KMS-11 (cell line): ENCODE results near the gene C16orf86.

Experiments used
- H2AFZ ChIP-seq: fragments of 200-600 bp; sonication (generic); 2 replicates; pipeline ENCODE4 v1.6.1; 2016; ENCODE audit warnings: antibody characterized with exemption, mixed run types, low read depth
- H3K27ac ChIP-seq: fragments of 200-600 bp; sonication (generic); 2 replicates; pipeline ENCODE4 v1.6.1; 2016; ENCODE audit warnings: mild to moderate bottlenecking, mixed run types
- H3K27me3 ChIP-seq: fragments of 200-600 bp; sonication (generic); 2 replicates; pipeline ENCODE4 v1.6.1; 2017; ENCODE audit warnings: mild to moderate bottlenecking, low read depth, mixed run types, moderate library complexity; ENCODE audit not compliant: insufficient read depth
- H3K36me3 ChIP-seq: fragments of 200-600 bp; sonication (generic); 2 replicates; pipeline ENCODE4 v1.6.1; 2017; ENCODE audit warnings: mild to moderate bottlenecking, mixed run types; ENCODE audit not compliant: insufficient read depth
- H3K4me1 ChIP-seq: fragments of 200-600 bp; sonication (generic); 2 replicates; pipeline ENCODE4 v1.6.1; 2016; ENCODE audit warnings: mild to moderate bottlenecking, low read depth, mixed run types; ENCODE audit not compliant: poor library complexity, severe bottlenecking
- H3K4me2 ChIP-seq: fragments of 200-600 bp; sonication (generic); 2 replicates; pipeline ENCODE4 v1.7.0; 2016; ENCODE audit warnings: mild to moderate bottlenecking, mixed run types
- H3K4me3 ChIP-seq: fragments of 200-600 bp; sonication (generic); IDR thresholded peaks from 2 replicates; pipeline ENCODE4 v1.6.1; 2017; ENCODE audit warnings: low read depth, low read length, mixed read lengths; ENCODE audit not compliant: insufficient read depth
- H3K79me2 ChIP-seq: fragments of 200-600 bp; sonication (generic); 2 replicates; pipeline ENCODE4 v1.6.1; 2016; ENCODE audit warnings: low read depth, mixed run types; ENCODE audit not compliant: insufficient read depth
- H3K9ac ChIP-seq: fragments of 200-600 bp; sonication (generic); 2 replicates; pipeline ENCODE4 v1.6.1; 2016; ENCODE audit warnings: mild to moderate bottlenecking, mixed run types
- H4K20me1 ChIP-seq: fragments of 200-600 bp; sonication (generic); 2 replicates; pipeline ENCODE4 v1.6.1; 2016; ENCODE audit warnings: mild to moderate bottlenecking, mixed run types; ENCODE audit not compliant: insufficient read depth
- CTCF ChIP-seq: fragments of 200-600 bp; sonication (generic); conservative IDR thresholded peaks from 2 replicates; pipeline ENCODE4 v1.6.1; 2017; ENCODE audit warnings: low read depth, mild to moderate bottlenecking, antibody characterized with exemption, low read length, moderate library complexity, mixed read lengths

C16orf86 gene

GRCh38 chr16:67676939-67677338, 10.3 kb downstream of the C16orf86 start:
- Histone ChIP-seq H3K27me3 (no peaks in the 10 kb centered on the region), H3K36me3 (no peaks in the 10 kb centered on the region), H2AFZ (no peak overlapping the region), H3K27ac (no peak overlapping the region), H3K79me2 (no peaks in the 10 kb centered on the region), H3K4me1 (peaks cover 5% of the 10 kb centered on the region), H3K4me2 (no peak overlapping the region), H4K20me1 (no peaks in the 10 kb centered on the region), H3K4me3 (no peak overlapping the region), H3K9ac (no peak overlapping the region)
- no peak for TF ChIP-seq CTCF

GRCh38 chr16:67677712-67678111, 11.1 kb downstream of the C16orf86 start:
- H3K4me2 ChIP-seq, result no peak overlapping the region
- no peak overlapping the region for H3K9ac ChIP-seq
- no peaks in the 10 kb centered on the region for H4K20me1 ChIP-seq
- H3K4me3 ChIP-seq, result no peak overlapping the region
- no peak overlapping the region for H3K27ac ChIP-seq
- TF ChIP-seq CTCF, result no peak
- no peaks in the 10 kb centered on the region for H3K79me2 ChIP-seq
- H3K36me3 ChIP-seq, result no peaks in the 10 kb centered on the region
- H3K27me3 ChIP-seq, result no peaks in the 10 kb centered on the region
- peaks cover 5% of the 10 kb centered on the region for H3K4me1 ChIP-seq
- no peak overlapping the region for H2AFZ ChIP-seq

- Histone ChIP-seq H3K27ac (no peak overlapping the region), H3K4me1 (no peaks in the 10 kb centered on the region), H3K27me3 (no peaks in the 10 kb centered on the region), H4K20me1 (no peaks in the 10 kb centered on the region), H3K4me3 (no peak overlapping the region), H3K4me2 (no peak overlapping the region), H3K36me3 (no peaks in the 10 kb centered on the region), H3K9ac (no peak overlapping the region), H2AFZ (no peak overlapping the region), H3K79me2 (no peaks in the 10 kb centered on the region)
- TF ChIP-seq CTCF, result no peak
These were observed 11.9 kb downstream of the C16orf86 start for GRCh38 chr16:67678354-67679023.

- no peaks in the 10 kb centered on the region for H3K79me2 ChIP-seq
- no peak overlapping the region for H2AFZ ChIP-seq
- H3K9ac ChIP-seq, result no peak overlapping the region
- no peak for TF ChIP-seq CTCF
- no peak overlapping the region for H3K27ac ChIP-seq
- H3K4me3 ChIP-seq, result no peak overlapping the region
- H4K20me1 ChIP-seq, result no peaks in the 10 kb centered on the region
- H3K27me3 ChIP-seq, result no peaks in the 10 kb centered on the region
- H3K4me1 ChIP-seq, result no peaks in the 10 kb centered on the region
- no peaks in the 10 kb centered on the region for H3K36me3 ChIP-seq
- no peak overlapping the region for H3K4me2 ChIP-seq
These were observed 13.6 kb downstream of the C16orf86 start for GRCh38 chr16:67679935-67680897.
